Measurements from ENCODE around the gene SERF2. TPM values are rescaled to one million over a fixed set of nuclear protein-coding genes. Genes with fewer than 3 reads are reported as not detected.
"Not testable (repeated sequence)": the region's sequence is repeated elsewhere in the genome, so short reads cannot be mapped to it uniquely, and the experiment has no call there.

Gene SERF2
- 582 and 942 TPM in 2 replicates for total RNA-seq

GRCh38 chr15:43791993-43792760 lies at the start of gene SERF2:
SERF2 (plus strand) TSS chr15:43792320; CDS start chr15:43792377, 57 bp downstream.
- H3K4me3 ChIP-seq (ENCODE audit: low read depth, low read length), result peak within 1 kb of the TSS; percentile 92
- DNase-seq (ENCODE audit: low read depth), result peak; percentile 96
- TF ChIP-seq, protein P1, sequence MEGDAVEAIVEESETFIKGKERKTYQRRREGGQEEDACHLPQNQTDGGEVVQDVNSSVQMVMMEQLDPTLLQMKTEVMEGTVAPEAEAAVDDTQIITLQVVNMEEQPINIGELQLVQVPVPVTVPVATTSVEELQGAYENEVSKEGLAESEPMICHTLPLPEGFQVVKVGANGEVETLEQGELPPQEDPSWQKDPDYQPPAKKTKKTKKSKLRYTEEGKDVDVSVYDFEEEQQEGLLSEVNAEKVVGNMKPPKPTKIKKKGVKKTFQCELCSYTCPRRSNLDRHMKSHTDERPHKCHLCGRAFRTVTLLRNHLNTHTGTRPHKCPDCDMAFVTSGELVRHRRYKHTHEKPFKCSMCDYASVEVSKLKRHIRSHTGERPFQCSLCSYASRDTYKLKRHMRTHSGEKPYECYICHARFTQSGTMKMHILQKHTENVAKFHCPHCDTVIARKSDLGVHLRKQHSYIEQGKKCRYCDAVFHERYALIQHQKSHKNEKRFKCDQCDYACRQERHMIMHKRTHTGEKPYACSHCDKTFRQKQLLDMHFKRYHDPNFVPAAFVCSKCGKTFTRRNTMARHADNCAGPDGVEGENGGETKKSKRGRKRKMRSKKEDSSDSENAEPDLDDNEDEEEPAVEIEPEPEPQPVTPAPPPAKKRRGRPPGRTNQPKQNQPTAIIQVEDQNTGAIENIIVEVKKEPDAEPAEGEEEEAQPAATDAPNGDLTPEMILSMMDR (IDR thresholded peaks at IDR 0.05; ENCODE audit: insufficient read depth, low read length, poor library complexity, severe bottlenecking), result no peak
- H3K36me3 ChIP-seq (ENCODE audit: control insufficient read depth, insufficient read depth, low read length), result peaks cover 8% of the 10 kb centered on the region
- no peaks in the 10 kb centered on the region for H3K27me3 ChIP-seq (ENCODE audit: control insufficient read depth, insufficient read depth, low read length)

- not testable (repeated sequence) for H3K27me3 ChIP-seq (ENCODE audit: control insufficient read depth, insufficient read depth, low read length); H3K36me3 ChIP-seq (ENCODE audit: control insufficient read depth, insufficient read depth, low read length)
- peak within 1 kb of the TSS; percentile 88 for H3K4me3 ChIP-seq (ENCODE audit: low read depth, low read length)
- DNase-seq (ENCODE audit: low read depth), result peak; percentile 48
These were observed 45.7 kb upstream of the SERF2 start, which contains the start of gene PDIA3 for GRCh38 chr15:43746245-43746902. PDIA3 (plus strand) TSS chr15:43746438; CDS start chr15:43746540, 102 bp downstream.

- not testable (repeated sequence) for H3K36me3 ChIP-seq (ENCODE audit: control insufficient read depth, insufficient read depth, low read length); DNase-seq (ENCODE audit: low read depth); H3K27me3 ChIP-seq (ENCODE audit: control insufficient read depth, insufficient read depth, low read length)
- H3K4me3 ChIP-seq (ENCODE audit: low read depth, low read length), result peak overlapping the region; percentile 88
These were observed 45.2 kb upstream of the SERF2 start for GRCh38 chr15:43746903-43747309.

- no peaks in the 10 kb centered on the region for H3K36me3 ChIP-seq (ENCODE audit: control insufficient read depth, insufficient read depth, low read length)
- DNase-seq (ENCODE audit: low read depth), result no peak
- no peaks in the 10 kb centered on the region for H3K27me3 ChIP-seq (ENCODE audit: control insufficient read depth, insufficient read depth, low read length)
- TF ChIP-seq, protein P1 (IDR thresholded peaks at IDR 0.05; ENCODE audit: insufficient read depth, low read length, poor library complexity, severe bottlenecking), result no peak
- H3K4me3 ChIP-seq (ENCODE audit: low read depth, low read length), result no peak overlapping the region
These were observed 43.7 kb upstream of the SERF2 start for GRCh38 chr15:43748376-43748775.

DNA sequence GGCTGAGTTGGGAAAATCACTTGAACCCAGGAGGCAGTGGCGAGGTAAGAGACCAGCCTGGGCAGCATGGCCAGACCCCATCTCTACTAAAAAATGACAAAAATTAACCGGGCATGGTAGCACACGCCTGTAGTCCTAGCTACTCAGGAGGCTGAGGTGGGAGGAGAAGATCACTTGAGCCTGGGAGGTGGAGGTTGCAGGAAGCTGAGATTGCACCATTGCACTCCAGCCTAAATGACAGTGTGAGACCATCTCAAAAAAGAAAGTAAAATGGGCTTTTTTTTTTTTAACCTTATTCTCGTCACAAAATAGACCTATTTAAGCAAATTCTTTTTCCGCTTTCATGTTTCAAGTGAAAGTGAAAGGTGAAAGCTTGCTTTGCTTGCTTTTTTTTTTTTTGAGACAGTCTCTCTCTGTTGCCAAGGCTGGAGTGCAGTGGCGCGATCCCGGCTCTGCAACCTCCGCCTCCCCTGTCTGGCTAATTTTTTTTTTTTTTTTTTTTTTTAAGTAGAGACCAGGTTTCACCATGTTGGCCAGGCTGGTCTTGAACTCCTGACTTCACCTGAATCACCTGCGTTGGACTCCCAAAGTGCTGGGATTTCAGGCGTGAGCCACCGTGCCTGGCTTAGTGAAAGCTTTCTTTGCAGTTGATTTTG lies 42.3 kb upstream of the SERF2 start:
- TF ChIP-seq, protein P1 (IDR thresholded peaks at IDR 0.05; ENCODE audit: insufficient read depth, low read length, poor library complexity, severe bottlenecking), result no peak
- H3K27me3 ChIP-seq (ENCODE audit: control insufficient read depth, insufficient read depth, low read length), result no peaks in the 10 kb centered on the region
- no peak for DNase-seq (ENCODE audit: low read depth)
- no peaks in the 10 kb centered on the region for H3K36me3 ChIP-seq (ENCODE audit: control insufficient read depth, insufficient read depth, low read length)
- no peak overlapping the region for H3K4me3 ChIP-seq (ENCODE audit: low read depth, low read length)

DNA sequence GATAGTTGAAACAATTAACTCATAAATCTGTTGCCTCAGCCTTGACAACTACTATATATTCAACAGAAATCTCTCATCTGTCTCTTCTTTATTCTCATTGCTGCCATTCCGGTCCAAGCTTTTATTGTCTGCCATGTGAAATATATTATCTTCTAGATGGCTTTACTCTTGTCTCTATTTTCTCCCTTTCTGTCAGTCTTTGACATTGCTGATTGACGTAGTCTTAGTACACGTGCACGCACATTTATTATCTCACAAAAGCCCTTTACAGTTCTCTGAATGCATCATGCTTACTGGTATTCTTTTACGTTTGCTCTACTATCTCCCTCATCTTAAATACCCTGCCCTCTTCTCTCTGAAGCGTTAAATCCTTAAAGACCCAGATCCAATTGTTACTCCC lies 40.2 kb upstream of the SERF2 start:
- H3K27me3 ChIP-seq (ENCODE audit: control insufficient read depth, insufficient read depth, low read length), result no peaks in the 10 kb centered on the region
- no peak for DNase-seq (ENCODE audit: low read depth)
- no peaks in the 10 kb centered on the region for H3K36me3 ChIP-seq (ENCODE audit: control insufficient read depth, insufficient read depth, low read length)
- TF ChIP-seq, protein P1 (IDR thresholded peaks at IDR 0.05; ENCODE audit: insufficient read depth, low read length, poor library complexity, severe bottlenecking), result no peak
- H3K4me3 ChIP-seq (ENCODE audit: low read depth, low read length), result no peak overlapping the region
